Mononuclear cell (primary cell): ENCODE results near the gene LRRC4C. TPM values are rescaled to one million over a fixed set of nuclear protein-coding genes. Genes with fewer than 3 reads are reported as not detected.
"Not testable (repeated sequence)": the region's sequence is repeated elsewhere in the genome, so short reads cannot be mapped to it uniquely, and the experiment has no call there.

ENCODE experiments used
- H3K27me3 ChIP-seq: 2 replicates; pipeline ENCODE4 v1.6.0; 2011; ENCODE audit warnings: low read length, control low read depth; ENCODE audit not compliant: insufficient read depth
- H3K4me1 ChIP-seq: 2 replicates; pipeline ENCODE4 v1.5.1; 2011; ENCODE audit warnings: mild to moderate bottlenecking, low read length, control low read depth; ENCODE audit not compliant: insufficient read depth
- H3K4me3 ChIP-seq: 2 replicates; pipeline ENCODE4 v1.5.1; 2011; ENCODE audit warnings: mild to moderate bottlenecking, low read length, moderate library complexity
- H3K9me3 ChIP-seq: 2 replicates; pipeline ENCODE4 v1.5.1; 2011; ENCODE audit warnings: low read depth, mild to moderate bottlenecking, control low read depth, low read length
- total RNA-seq: library from RNA; depleted of rRNA; stranded (reverse); fragments of >200 nt; gene quantifications from one replicate; pipeline ENCODE4 v1.2.3, GENCODE V29; 2012

LRRC4C gene
- total RNA-seq, 1 donor: not detected

- Histone ChIP-seq H3K4me1 (no peaks in the 10 kb centered on the region), H3K27me3 (no peaks in the 10 kb centered on the region), H3K9me3 (no peaks in the 10 kb centered on the region), H3K4me3 (no peak overlapping the region)
Measured at GRCh38 chr11:40186437-40187263, 1272.8 kb downstream of the LRRC4C start.

GRCh38 chr11:40185793-40186192, 1273.7 kb downstream of the LRRC4C start:
- Histone ChIP-seq H3K4me3 (no peak overlapping the region), H3K27me3 (no peaks in the 10 kb centered on the region)

DNA sequence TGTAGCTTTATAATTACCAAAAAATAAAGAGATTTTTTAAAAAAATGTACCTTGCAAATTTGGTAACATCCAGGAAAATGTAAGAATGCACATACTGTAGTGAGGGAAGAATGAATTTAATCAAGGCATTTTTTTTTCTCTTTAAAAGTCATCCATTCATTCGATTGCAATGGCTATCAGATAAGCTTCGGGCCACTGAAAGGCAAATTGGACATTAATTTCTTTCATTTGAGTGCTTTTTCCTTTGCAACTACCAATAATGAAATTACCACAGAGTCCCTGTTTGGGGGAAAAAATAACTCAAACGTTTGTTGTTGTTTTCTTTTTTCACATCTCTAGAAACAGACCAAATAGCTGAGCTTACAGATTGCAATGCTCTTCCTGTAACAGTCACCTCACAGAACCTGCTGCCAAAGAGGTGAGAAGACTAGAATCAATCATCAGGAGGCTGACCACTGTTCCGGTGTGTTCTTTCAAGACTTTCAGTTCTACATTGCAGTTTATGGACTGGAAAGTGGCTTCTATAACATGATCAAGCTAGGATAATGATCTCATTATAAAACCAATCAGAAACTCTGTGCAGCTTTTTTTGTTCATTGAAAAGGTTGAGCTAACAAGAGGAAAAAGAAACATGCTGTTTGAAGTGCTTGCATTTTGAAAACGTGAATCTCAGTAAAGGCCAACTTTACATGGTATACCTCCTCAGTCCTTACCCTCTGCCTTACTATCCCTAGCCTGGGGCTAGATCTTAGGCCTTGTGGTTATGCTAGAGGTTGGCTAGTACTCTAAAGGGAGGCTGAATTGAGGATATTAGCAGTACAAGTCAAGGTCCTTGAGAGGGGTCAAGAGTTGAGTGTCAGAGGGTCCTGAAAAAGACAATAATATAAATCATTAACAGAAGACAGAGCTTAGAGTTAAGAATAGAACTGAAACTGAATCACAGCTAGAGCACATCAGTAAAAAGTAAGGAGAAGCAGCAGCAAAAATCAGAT, 1276.1 kb downstream of the LRRC4C start:
- no peaks in the 10 kb centered on the region for H3K9me3 ChIP-seq
- no peaks in the 10 kb centered on the region for H3K4me1 ChIP-seq

More at GRCh38 chr11:40185793-40186192, 1273.7 kb downstream of the LRRC4C start:
- no peaks in the 10 kb centered on the region for H3K9me3 ChIP-seq
- no peaks in the 10 kb centered on the region for H3K4me1 ChIP-seq

DNA sequence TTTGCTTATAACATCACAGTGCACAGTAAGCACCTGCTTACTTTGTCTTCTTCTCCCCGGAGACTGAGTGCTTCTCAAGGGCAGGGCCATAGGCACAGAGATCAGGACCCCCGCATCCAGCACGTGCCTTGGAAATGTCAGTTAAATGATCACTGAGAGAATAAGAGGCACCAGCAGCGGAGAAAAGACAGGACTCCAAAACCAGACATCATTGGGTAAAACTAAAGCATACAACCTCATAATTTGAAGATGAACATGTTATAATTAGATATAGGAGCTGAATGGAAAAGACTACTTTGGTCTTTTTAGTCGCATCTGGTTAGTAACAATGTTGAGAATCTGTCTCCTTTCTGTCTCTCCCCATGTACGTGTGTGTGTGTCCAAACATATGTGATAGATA, 1279.9 kb downstream of the LRRC4C start:
- Histone ChIP-seq H3K27me3 (no peaks in the 10 kb centered on the region), H3K9me3 (no peaks in the 10 kb centered on the region), H3K4me1 (no peaks in the 10 kb centered on the region), H3K4me3 (no peak overlapping the region)

More for the DNA sequence above, 1276.1 kb downstream of the LRRC4C start:
- H3K4me3 ChIP-seq: no peak overlapping the region
- H3K27me3 ChIP-seq: no peaks in the 10 kb centered on the region

- H3K27me3 ChIP-seq: no peaks in the 10 kb centered on the region
- H3K9me3 ChIP-seq: no peaks in the 10 kb centered on the region
- H3K4me3 ChIP-seq: no peak overlapping the region
Measured at GRCh38 chr11:40178470-40178869, 1281.0 kb downstream of the LRRC4C start.

GRCh38 chr11:40175980-40176379, 1283.5 kb downstream of the LRRC4C start:
- Histone ChIP-seq H3K4me1 (no peaks in the 10 kb centered on the region), H3K9me3 (no peaks in the 10 kb centered on the region), H3K4me3 (no peak overlapping the region), H3K27me3 (no peaks in the 10 kb centered on the region)

More at GRCh38 chr11:40178470-40178869, 1281.0 kb downstream of the LRRC4C start:
- H3K4me1 ChIP-seq: no peaks in the 10 kb centered on the region

DNA sequence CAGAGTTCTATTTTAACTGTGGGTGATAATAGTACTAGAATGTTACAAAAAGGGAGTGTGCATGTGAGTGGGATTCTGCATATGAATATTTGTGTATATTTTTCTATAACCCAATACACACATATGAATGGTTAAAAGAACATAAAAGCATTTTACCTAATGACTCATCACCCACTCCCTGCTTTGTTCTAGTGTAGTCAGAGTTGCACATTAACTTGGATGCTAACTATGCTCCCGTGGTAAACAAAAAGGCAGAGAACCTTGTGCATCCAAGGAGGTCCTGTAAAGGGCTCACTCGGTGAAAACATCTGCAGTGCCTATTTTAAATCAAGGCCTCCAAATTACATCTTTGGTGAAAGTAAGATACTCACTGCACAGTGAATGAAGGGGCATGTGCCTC, 1289.4 kb downstream of the LRRC4C start:
- no peaks in the 10 kb centered on the region for H3K27me3 ChIP-seq
- H3K9me3 ChIP-seq: no peaks in the 10 kb centered on the region
- H3K4me1 ChIP-seq: no peaks in the 10 kb centered on the region
- H3K4me3 ChIP-seq: no peak overlapping the region

DNA sequence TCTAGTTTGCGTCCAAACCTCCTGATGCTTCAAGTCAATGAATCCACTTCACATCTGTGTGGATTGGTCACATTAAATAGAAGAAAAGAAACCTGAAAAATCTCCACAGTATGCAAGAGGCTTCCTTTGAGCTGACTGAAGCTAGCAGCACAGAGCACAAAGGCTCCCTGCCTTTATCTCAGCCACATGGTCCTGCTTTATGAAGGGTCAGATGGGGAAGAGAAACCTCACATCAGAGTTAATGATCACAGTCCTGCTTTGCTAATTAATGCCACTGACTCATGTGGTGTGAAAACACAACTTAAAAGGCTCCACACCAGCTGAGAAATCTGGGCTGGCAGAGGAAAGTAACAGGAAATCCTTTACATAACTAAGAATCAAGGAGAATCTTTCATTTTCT, 1291.0 kb downstream of the LRRC4C start:
- Histone ChIP-seq H3K9me3 (no peaks in the 10 kb centered on the region), H3K27me3 (no peaks in the 10 kb centered on the region), H3K4me3 (no peak overlapping the region), H3K4me1 (no peaks in the 10 kb centered on the region)

GRCh38 chr11:40167805-40168204, 1291.6 kb downstream of the LRRC4C start:
- not testable (repeated sequence) for H3K9me3 ChIP-seq, H3K4me1 ChIP-seq, H3K27me3 ChIP-seq, H3K4me3 ChIP-seq

- H3K4me3 ChIP-seq: no peak overlapping the region
- H3K9me3 ChIP-seq: no peaks in the 10 kb centered on the region
- no peaks in the 10 kb centered on the region for H3K27me3 ChIP-seq
- H3K4me1 ChIP-seq: no peaks in the 10 kb centered on the region
Measured at GRCh38 chr11:40166892-40167291, 1292.6 kb downstream of the LRRC4C start.

- Histone ChIP-seq H3K9me3 (no peaks in the 10 kb centered on the region), H3K4me1 (no peaks in the 10 kb centered on the region), H3K4me3 (no peak overlapping the region), H3K27me3 (no peaks in the 10 kb centered on the region)
Measured at GRCh38 chr11:40162901-40163883, 1296.3 kb downstream of the LRRC4C start.

GRCh38 chr11:40161854-40162410, 1297.5 kb downstream of the LRRC4C start:
- H3K9me3 ChIP-seq: no peaks in the 10 kb centered on the region
- no peaks in the 10 kb centered on the region for H3K27me3 ChIP-seq
- no peaks in the 10 kb centered on the region for H3K4me1 ChIP-seq
- no peak overlapping the region for H3K4me3 ChIP-seq

GRCh38 chr11:40160418-40160817, 1299.0 kb downstream of the LRRC4C start:
- Histone ChIP-seq H3K4me1 (no peaks in the 10 kb centered on the region), H3K9me3 (no peaks in the 10 kb centered on the region), H3K4me3 (no peak overlapping the region), H3K27me3 (no peaks in the 10 kb centered on the region)

GRCh38 chr11:40149721-40150120, 1309.7 kb downstream of the LRRC4C start:
- H3K9me3 ChIP-seq: peaks cover 4% of the 10 kb centered on the region
- H3K4me1 ChIP-seq: no peaks in the 10 kb centered on the region
- H3K27me3 ChIP-seq: no peaks in the 10 kb centered on the region
- no peak overlapping the region for H3K4me3 ChIP-seq
